IMR-90 (cell line): ENCODE data around the gene POLR3F.

ENCODE experiments used
- POLR2A ChIP-seq: IDR thresholded peaks from 2 replicates; pipeline ENCODE4 v1.6.1; 2012; ENCODE audit warnings: mild to moderate bottlenecking, low read depth, low read length
- RCOR1 ChIP-seq: IDR thresholded peaks from 2 replicates; pipeline ENCODE4 v1.6.1; 2012; ENCODE audit warnings: mild to moderate bottlenecking, low read length, improper control_type of control experiment; ENCODE audit not compliant: insufficient replicate concordance
- TF ChIP-seq, protein P1 (sequence below): conservative IDR thresholded peaks from 2 replicates; pipeline ENCODE4 v1.5.1; 2012; ENCODE audit warnings: mild to moderate bottlenecking, low read depth, low read length, improper control_type of control experiment
- TF ChIP-seq, protein P2 (sequence below): fragments of 150-350 bp; IDR thresholded peaks from 2 replicates; pipeline ENCODE4 v1.6.1; 2017; ENCODE audit warnings: mild to moderate bottlenecking, antibody characterized with exemption, low read length, low read depth

- TF ChIP-seq, protein P1, sequence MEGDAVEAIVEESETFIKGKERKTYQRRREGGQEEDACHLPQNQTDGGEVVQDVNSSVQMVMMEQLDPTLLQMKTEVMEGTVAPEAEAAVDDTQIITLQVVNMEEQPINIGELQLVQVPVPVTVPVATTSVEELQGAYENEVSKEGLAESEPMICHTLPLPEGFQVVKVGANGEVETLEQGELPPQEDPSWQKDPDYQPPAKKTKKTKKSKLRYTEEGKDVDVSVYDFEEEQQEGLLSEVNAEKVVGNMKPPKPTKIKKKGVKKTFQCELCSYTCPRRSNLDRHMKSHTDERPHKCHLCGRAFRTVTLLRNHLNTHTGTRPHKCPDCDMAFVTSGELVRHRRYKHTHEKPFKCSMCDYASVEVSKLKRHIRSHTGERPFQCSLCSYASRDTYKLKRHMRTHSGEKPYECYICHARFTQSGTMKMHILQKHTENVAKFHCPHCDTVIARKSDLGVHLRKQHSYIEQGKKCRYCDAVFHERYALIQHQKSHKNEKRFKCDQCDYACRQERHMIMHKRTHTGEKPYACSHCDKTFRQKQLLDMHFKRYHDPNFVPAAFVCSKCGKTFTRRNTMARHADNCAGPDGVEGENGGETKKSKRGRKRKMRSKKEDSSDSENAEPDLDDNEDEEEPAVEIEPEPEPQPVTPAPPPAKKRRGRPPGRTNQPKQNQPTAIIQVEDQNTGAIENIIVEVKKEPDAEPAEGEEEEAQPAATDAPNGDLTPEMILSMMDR, result no peak
- TF ChIP-seq POLR2A (no peak), RCOR1 (no peak)
- TF ChIP-seq, protein P2, sequence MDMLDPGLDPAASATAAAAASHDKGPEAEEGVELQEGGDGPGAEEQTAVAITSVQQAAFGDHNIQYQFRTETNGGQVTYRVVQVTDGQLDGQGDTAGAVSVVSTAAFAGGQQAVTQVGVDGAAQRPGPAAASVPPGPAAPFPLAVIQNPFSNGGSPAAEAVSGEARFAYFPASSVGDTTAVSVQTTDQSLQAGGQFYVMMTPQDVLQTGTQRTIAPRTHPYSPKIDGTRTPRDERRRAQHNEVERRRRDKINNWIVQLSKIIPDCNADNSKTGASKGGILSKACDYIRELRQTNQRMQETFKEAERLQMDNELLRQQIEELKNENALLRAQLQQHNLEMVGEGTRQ, result no peak
Measured at GRCh38 chr20:18456600-18456999, 10.6 kb upstream of the POLR3F start.
